Upper lobe of left lung (tissue), 4 donors: Measurements from ENCODE around the gene TRIM17.

Experiments used
- CTCF ChIP-seq, 6 experiments: fragments of 450-650 bp in 4 of 6; fragments of 200-600 bp in 2 of 6; sonication (generic) in 2 of 6; IDR thresholded peaks; one replicate each; pipeline ENCODE4 v1.5.1; 2016 to 2019; ENCODE audit warnings: antibody characterized with exemption in 6 of 6
- POLR2AphosphoS5 ChIP-seq, 2 donors: sonication (generic); formaldehyde crosslinking; IDR thresholded peaks; one replicate each; pipeline ENCODE4 v1.5.1; 2017; ENCODE audit warnings: antibody characterized with exemption in 2 of 2

DNA sequence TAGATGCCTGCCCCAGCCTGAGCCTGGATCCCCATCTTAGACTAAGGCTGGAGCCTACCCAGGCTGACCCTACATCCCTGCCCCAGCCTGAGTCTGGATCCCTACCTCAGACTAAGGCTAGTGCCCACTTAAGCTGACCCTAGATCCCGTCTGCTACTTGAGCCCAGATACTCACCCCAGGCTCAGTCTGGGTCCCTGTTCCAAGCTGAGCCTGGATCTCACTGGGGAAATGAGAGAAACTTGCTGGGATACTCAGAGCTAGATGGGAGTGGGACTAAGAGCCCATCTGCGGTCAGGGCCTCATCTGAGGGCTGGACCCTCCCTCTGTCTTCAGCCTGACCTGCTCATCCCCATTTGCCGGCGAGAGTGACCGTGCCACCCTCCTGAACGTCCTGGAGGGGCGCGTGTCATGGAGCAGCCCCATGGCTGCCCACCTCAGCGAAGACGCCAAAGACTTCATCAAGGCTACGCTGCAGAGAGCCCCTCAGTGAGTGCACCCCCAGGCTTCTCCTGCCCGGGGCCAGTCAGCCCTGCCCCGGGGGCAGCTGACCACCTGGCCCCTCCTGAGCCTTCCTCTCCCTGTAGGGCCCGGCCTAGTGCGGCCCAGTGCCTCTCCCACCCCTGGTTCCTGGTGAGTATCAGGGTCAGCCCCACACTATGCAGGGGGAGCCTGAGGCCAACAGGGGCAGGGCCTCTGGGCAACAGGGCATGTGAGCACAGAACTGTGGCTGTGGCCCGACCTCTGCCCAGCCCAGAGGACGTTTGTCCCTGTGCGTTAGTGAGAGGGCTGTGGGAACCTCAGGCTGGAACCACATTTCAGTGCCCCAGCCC, 46.8 kb downstream of the TRIM17 start:
- no peak for TF ChIP-seq POLR2AphosphoS5 (IDR thresholded peaks at IDR 0.05)
- TF ChIP-seq CTCF (IDR thresholded peaks at IDR 0.05) = no peak
